Myocyte (in vitro differentiated cells): ENCODE data around the gene ITGB5. TPM values are rescaled to one million over a fixed set of nuclear protein-coding genes. Genes with fewer than 3 reads are reported as not detected.
"Not testable (repeated sequence)": the region's sequence is repeated elsewhere in the genome, so short reads cannot be mapped to it uniquely, and the experiment has no call there.

Experiments used
- DNase-seq: peaks from one replicate; pipeline ENCODE4 v3.0.0-alpha.2; 2012; ENCODE audit warnings: low read depth
- total RNA-seq: library from RNA; depleted of rRNA; stranded (reverse); fragments of >200 nt; gene quantifications from 2 replicates; pipeline ENCODE4 v1.2.3, GENCODE V29; 2014

ITGB5 gene
- total RNA-seq, 1 donor from 2014 or later = 203 TPM

GRCh38 chr3:124837730-124838186 lies 49.4 kb downstream of the ITGB5 start:
- peak; percentile 81 for DNase-seq

GRCh38 chr3:124837065-124837464 lies 50.1 kb downstream of the ITGB5 start:
- DNase-seq = no peak

GRCh38 chr3:124836448-124836847 lies 50.7 kb downstream of the ITGB5 start:
- DNase-seq = no peak

- DNase-seq = peak; percentile 99
Observed at GRCh38 chr3:124834723-124835718, 52.1 kb downstream of the ITGB5 start.

- DNase-seq = no peak
Observed at GRCh38 chr3:124833710-124834332, 53.3 kb downstream of the ITGB5 start.

GRCh38 chr3:124832782-124833709 lies 54.1 kb downstream of the ITGB5 start:
- peak; percentile 72 for DNase-seq

GRCh38 chr3:124831628-124832199 lies 55.5 kb downstream of the ITGB5 start:
- no peak for DNase-seq

- DNase-seq = no peak
Observed at GRCh38 chr3:124829819-124830554, 57.2 kb downstream of the ITGB5 start.

GRCh38 chr3:124829178-124829818 lies 57.9 kb downstream of the ITGB5 start:
- no peak for DNase-seq

GRCh38 chr3:124827476-124828206 lies 59.5 kb downstream of the ITGB5 start:
- DNase-seq = not testable (repeated sequence)

- peak; percentile 33 for DNase-seq
Observed at GRCh38 chr3:124826703-124827102, 60.5 kb downstream of the ITGB5 start.

- DNase-seq = no peak
Observed at GRCh38 chr3:124824286-124824915, 62.8 kb downstream of the ITGB5 start.

GRCh38 chr3:124823648-124824047 lies 63.5 kb downstream of the ITGB5 start:
- no peak for DNase-seq

- DNase-seq = no peak
Observed at GRCh38 chr3:124823206-124823605, 64.0 kb downstream of the ITGB5 start.

GRCh38 chr3:124821356-124821755 lies 65.8 kb downstream of the ITGB5 start:
- DNase-seq = no peak

GRCh38 chr3:124818398-124819091 lies 68.6 kb downstream of the ITGB5 start:
- DNase-seq = peak; percentile 66

- no peak for DNase-seq
Observed at GRCh38 chr3:124817079-124817478, 70.1 kb downstream of the ITGB5 start.

- DNase-seq = no peak
Observed at GRCh38 chr3:124816206-124816605, 71.0 kb downstream of the ITGB5 start.
